Mesothelial cell of epicardium (in vitro differentiated cells): ENCODE results near the gene SCAI. TPM values are rescaled to one million over a fixed set of nuclear protein-coding genes. Genes with fewer than 3 reads are reported as not detected.
"Not testable (repeated sequence)": the region's sequence is repeated elsewhere in the genome, so short reads cannot be mapped to it uniquely, and the experiment has no call there.

Experiments
- DNase-seq, 2 experiments: peaks; one replicate each; pipeline ENCODE4 v3.0.0; 2021; ENCODE audit warnings: low spot score in 2 of 2; ENCODE audit not compliant: unreplicated experiment in 2 of 2
- H3K27ac Mint-ChIP-seq: 2 replicates; pipeline ENCODE4 v1.8.0; 2021; ENCODE audit warnings: mixed read lengths
- H3K27me3 Mint-ChIP-seq: 2 replicates; pipeline ENCODE4 v1.8.0; 2021; ENCODE audit warnings: low read depth, mixed read lengths
- H3K36me3 Mint-ChIP-seq: 2 replicates; pipeline ENCODE4 v1.8.0; 2021; ENCODE audit warnings: mixed read lengths
- H3K4me1 Mint-ChIP-seq: 2 replicates; pipeline ENCODE4 v1.8.0; 2021; ENCODE audit warnings: mixed read lengths
- H3K4me3 Mint-ChIP-seq: 2 replicates; pipeline ENCODE4 v1.8.0; 2021; ENCODE audit warnings: mild to moderate bottlenecking, moderate library complexity, mixed read lengths
- H3K9me3 Mint-ChIP-seq: 2 replicates; pipeline ENCODE4 v1.8.0; 2021; ENCODE audit warnings: mixed read lengths
- total RNA-seq: library from RNA; stranded (reverse); gene quantifications from 3 replicates; pipeline ENCODE4 v1.2.1, GENCODE V29; 2021
- TF ChIP-seq, protein P1 (sequence below): fragments of 200-600 bp; sonication (generic); IDR thresholded peaks from one replicate; pipeline ENCODE4 v1.5.0; 2021; ENCODE audit warnings: antibody characterized with exemption; ENCODE audit not compliant: unreplicated experiment

SCAI gene
- total RNA-seq, 1 donor from 2014 or later = 22.7 TPM

DNA sequence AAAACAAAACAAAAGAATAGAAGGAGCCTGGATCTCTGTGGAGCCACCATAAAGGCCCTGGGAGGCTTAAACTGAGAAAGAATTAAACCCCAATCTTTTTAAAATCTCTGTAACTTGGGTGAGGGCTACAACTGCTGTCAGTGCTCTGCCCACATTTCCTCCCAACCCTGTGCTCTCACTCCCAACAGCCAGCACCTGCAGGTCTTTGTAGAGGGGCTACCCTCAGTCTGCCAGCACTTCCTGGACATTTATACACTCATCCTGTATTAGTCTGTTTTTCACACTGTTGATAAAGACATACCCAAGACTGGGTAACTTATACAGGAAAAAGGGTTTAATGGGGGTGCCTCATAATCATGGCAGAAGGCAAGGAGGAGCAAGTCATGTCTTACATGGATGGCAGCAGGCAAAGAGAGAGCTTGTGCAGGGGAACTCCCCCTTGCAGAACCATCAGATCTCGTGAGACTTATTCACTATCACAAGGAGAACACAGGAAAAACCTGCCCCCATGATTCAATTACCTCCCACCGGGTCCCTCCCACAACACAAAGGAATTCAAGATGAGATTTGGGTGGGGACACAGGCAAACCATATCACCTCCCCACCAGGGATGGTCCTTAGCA lies 47.4 kb downstream of the SCAI start:
- no peak for DNase-seq
- Mint-ChIP-seq H3K9me3 (peaks cover 22% of the 10 kb centered on the region), H3K27ac (no peak overlapping the region), H3K27me3 (no peaks in the 10 kb centered on the region), H3K4me3 (no peak overlapping the region), H3K36me3 (peaks cover 27% of the 10 kb centered on the region), H3K4me1 (peaks cover 2% of the 10 kb centered on the region)
- TF ChIP-seq, protein P1, sequence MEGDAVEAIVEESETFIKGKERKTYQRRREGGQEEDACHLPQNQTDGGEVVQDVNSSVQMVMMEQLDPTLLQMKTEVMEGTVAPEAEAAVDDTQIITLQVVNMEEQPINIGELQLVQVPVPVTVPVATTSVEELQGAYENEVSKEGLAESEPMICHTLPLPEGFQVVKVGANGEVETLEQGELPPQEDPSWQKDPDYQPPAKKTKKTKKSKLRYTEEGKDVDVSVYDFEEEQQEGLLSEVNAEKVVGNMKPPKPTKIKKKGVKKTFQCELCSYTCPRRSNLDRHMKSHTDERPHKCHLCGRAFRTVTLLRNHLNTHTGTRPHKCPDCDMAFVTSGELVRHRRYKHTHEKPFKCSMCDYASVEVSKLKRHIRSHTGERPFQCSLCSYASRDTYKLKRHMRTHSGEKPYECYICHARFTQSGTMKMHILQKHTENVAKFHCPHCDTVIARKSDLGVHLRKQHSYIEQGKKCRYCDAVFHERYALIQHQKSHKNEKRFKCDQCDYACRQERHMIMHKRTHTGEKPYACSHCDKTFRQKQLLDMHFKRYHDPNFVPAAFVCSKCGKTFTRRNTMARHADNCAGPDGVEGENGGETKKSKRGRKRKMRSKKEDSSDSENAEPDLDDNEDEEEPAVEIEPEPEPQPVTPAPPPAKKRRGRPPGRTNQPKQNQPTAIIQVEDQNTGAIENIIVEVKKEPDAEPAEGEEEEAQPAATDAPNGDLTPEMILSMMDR = no peak

DNA sequence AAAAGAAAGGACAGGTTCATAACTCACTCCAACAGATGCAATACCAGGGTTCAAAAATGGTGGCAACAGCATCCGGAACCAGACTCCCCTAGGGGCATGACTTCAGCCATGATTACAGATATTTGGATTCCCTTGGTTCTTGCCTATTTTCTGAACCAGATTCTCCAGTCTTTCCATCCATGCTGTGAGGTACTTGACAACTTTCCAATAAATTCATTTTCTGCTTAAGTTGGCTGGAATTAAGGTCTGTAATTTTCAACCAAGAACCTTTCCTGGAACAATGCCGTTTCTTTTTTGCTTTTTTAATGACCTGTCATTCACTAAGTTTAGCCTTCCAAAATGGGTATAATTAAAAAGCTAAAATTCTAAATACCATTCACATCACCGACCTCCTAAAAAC lies 52.2 kb downstream of the SCAI start:
- Mint-ChIP-seq H3K9me3 (peaks cover 17% of the 10 kb centered on the region), H3K27me3 (no peaks in the 10 kb centered on the region), H3K27ac (no peak overlapping the region), H3K36me3 (peaks cover 24% of the 10 kb centered on the region), H3K4me1 (peaks cover 2% of the 10 kb centered on the region), H3K4me3 (no peak overlapping the region)
- TF ChIP-seq, protein P1 = no peak
- no peak for DNase-seq

DNA sequence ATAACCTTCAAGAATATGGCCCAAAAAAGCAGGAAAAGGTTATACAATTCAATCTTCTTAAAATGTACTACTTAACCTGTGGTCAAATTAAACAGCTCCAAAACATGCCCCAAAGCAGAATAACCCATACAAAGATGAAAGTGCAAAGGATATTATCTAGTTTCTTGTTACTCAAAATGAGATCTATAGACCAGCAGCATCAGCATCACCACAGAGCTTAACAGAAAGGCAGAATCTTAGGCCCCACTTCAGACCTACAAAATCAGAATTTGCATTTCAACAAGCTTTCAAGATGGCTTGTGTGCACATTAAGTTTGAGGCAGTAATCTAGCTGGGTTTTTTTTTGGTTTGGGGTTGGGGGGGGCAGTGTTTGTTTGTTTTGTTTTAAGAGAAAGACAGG lies 54.0 kb downstream of the SCAI start:
- no peak overlapping the region for H3K27ac Mint-ChIP-seq
- peaks cover 12% of the 10 kb centered on the region for H3K36me3 Mint-ChIP-seq
- no peaks in the 10 kb centered on the region for H3K4me1 Mint-ChIP-seq
- peaks cover 7% of the 10 kb centered on the region for H3K9me3 Mint-ChIP-seq
- DNase-seq = no peak
- no peaks in the 10 kb centered on the region for H3K27me3 Mint-ChIP-seq
- TF ChIP-seq, protein P1 = no peak
- H3K4me3 Mint-ChIP-seq = no peak overlapping the region

DNA sequence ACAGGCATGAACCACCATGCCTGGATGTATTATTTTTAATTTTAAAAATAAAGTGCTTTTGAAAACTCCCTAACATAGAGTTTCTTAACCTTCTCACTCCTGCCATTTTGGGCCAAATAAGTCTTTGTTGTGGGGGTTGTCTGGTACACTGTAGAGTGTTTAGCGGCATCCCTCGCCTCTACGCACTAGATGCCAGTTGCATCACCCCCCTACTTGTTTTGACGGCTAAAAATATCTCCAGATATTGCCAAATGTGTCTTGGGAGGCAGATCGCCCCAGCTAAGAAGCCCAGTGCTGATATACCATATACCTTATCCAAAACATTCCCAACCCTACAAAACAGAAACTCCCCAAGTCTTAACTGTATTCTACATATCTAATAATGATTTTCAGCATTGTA lies 54.6 kb downstream of the SCAI start:
- H3K9me3 Mint-ChIP-seq = peaks cover 2% of the 10 kb centered on the region
- TF ChIP-seq, protein P1 = no peak

DNA sequence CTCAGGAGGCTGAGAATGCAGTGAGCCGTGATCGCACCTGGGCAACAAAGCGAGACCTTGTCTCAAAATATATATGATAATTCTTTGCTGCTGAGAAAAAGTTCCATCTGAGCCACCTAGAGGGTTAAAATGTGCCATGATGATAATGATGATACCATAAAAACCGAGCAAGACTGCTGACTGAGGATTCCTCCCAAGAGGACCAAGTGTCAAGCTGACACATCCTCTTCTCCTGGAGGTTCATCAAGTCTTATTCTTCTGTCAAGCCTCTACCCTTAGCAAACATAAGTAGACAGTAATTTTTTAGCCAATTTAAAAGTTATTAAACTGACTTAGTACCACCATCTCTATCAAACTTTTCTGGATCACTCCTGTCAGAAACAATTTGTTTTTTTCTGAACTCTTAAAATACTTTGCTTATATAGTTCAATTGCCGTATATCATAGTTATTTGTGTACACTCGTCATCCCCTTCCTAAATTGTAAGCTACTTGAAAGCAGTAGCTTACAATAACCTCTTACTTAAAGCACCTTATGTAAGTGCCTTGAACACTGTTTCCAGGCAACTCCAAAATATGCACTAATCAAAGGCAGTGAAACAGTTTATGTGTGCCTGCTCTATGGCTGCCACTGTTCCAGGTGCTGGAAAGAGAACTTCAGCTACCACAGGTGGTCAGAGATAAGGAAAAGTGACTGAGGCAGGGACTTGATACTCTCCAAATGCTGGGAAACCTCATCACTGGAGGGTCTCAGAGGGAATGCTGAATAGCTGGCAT lies 57.4 kb downstream of the SCAI start:
- TF ChIP-seq, protein P1 = no peak
- no peak for DNase-seq
- H3K36me3 Mint-ChIP-seq = peaks cover 26% of the 10 kb centered on the region
- H3K27ac Mint-ChIP-seq = peak overlapping the region; percentile 3
- peaks cover 18% of the 10 kb centered on the region for H3K9me3 Mint-ChIP-seq
- H3K4me3 Mint-ChIP-seq = no peak overlapping the region
- H3K4me1 Mint-ChIP-seq = no peaks in the 10 kb centered on the region
- no peaks in the 10 kb centered on the region for H3K27me3 Mint-ChIP-seq

More for the DNA sequence above, 54.6 kb downstream of the SCAI start:
- no peak overlapping the region for H3K4me3 Mint-ChIP-seq
- DNase-seq = no peak
- H3K36me3 Mint-ChIP-seq = peaks cover 8% of the 10 kb centered on the region
- no peaks in the 10 kb centered on the region for H3K27me3 Mint-ChIP-seq
- no peaks in the 10 kb centered on the region for H3K4me1 Mint-ChIP-seq
- H3K27ac Mint-ChIP-seq = no peak overlapping the region

DNA sequence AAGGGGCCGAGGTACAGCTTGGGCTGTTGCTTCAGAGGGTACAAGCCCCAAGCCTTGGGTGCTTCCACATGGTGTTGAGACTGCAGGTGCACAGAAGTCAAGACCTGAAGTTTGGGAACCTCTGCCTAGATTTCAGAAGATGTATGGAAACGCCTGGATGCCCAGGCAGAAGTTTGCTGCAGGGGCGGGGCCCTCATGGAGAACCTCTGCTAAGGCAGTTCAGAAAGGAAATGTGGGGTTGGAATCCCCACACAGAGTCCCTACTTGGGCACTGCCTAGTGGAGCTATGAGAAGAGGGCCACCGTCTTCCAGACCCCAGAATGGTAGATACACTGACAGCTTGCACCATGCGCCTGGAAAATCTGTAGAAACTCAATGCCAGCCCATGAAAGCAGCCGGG lies 61.1 kb downstream of the SCAI start:
- Mint-ChIP-seq H3K9me3 (peaks cover 20% of the 10 kb centered on the region), H3K36me3 (peaks cover 39% of the 10 kb centered on the region)
- not testable (repeated sequence) for H3K27ac Mint-ChIP-seq, H3K4me1 Mint-ChIP-seq, H3K27me3 Mint-ChIP-seq, DNase-seq, H3K4me3 Mint-ChIP-seq

DNA sequence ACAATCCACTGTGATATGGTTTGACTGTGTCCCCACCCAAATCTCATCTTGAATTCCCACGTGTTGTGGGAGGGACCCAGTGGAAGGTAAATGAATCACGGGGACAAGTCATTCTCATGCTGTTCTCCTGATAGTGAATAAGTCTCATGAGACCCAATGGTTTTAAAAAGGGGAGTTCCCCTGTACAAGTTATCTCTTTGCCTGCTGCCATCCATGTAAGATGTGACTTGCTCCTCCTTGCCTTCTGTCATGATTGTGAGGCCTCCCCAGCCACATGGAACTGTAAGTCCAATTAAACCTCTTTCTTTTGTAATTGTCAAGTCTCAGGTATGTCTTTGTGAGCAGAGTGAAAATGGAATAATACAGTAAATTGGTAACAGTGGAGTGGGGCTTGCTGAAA lies 62.5 kb downstream of the SCAI start:
- not testable (repeated sequence) for H3K4me3 Mint-ChIP-seq, H3K27me3 Mint-ChIP-seq, DNase-seq, H3K27ac Mint-ChIP-seq, H3K4me1 Mint-ChIP-seq
- H3K9me3 Mint-ChIP-seq = peaks cover 20% of the 10 kb centered on the region
- peaks cover 39% of the 10 kb centered on the region for H3K36me3 Mint-ChIP-seq
